ENCODE measurements around the gene AGPAT3.

GRCh38 chr21:43889069-43889468 is 24.0 kb downstream of the AGPAT3 start:
- TF ChIP-seq POLR2A (IDR thresholded peaks at IDR 0.05) (no peak), CTCF (IDR thresholded peaks at IDR 0.05) (no peak)
